ENCODE results near the gene PDE8A. TPM values are rescaled to one million over a fixed set of nuclear protein-coding genes. Genes with fewer than 3 reads are reported as not detected.

The PDE8A gene
- total RNA-seq, 1 donor from 2014 or later: 28.8 TPM

DNA sequence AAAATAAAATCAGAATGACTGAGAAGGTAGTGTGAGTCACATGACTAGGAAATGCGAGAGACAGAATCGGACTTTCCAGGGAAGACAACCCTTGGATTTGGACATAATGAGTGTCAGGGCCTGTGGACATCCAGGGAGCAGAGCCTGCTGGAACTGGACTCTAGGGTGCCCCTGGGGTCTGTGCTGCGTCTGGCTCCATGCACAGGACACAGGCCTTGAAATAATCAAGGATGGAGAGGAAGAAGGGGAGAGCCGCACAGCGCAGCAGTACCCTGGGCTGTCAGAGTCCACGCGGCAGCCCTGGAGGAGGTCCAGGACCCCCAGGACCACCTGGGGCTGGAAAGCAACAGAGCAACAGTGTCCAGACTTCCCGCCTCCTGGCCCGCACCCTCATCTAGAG is 173.7 kb downstream of the PDE8A start:
- Mint-ChIP-seq H3K36me3 (ENCODE audit: insufficient read depth) (no peaks in the 10 kb centered on the region), H3K4me3 (ENCODE audit: low read depth) (no peak overlapping the region), H3K9me3 (ENCODE audit: low read depth) (peaks cover 6% of the 10 kb centered on the region), H3K27me3 (peaks cover 8% of the 10 kb centered on the region), H3K4me1 (ENCODE audit: low read depth) (no peaks in the 10 kb centered on the region), H3K27ac (no peak overlapping the region)
- DNase-seq (ENCODE audit: low spot score, unreplicated experiment): no peak
- TF ChIP-seq, protein P1, sequence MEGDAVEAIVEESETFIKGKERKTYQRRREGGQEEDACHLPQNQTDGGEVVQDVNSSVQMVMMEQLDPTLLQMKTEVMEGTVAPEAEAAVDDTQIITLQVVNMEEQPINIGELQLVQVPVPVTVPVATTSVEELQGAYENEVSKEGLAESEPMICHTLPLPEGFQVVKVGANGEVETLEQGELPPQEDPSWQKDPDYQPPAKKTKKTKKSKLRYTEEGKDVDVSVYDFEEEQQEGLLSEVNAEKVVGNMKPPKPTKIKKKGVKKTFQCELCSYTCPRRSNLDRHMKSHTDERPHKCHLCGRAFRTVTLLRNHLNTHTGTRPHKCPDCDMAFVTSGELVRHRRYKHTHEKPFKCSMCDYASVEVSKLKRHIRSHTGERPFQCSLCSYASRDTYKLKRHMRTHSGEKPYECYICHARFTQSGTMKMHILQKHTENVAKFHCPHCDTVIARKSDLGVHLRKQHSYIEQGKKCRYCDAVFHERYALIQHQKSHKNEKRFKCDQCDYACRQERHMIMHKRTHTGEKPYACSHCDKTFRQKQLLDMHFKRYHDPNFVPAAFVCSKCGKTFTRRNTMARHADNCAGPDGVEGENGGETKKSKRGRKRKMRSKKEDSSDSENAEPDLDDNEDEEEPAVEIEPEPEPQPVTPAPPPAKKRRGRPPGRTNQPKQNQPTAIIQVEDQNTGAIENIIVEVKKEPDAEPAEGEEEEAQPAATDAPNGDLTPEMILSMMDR (IDR thresholded peaks at IDR 0.05; ENCODE audit: unreplicated experiment): no peak

DNA sequence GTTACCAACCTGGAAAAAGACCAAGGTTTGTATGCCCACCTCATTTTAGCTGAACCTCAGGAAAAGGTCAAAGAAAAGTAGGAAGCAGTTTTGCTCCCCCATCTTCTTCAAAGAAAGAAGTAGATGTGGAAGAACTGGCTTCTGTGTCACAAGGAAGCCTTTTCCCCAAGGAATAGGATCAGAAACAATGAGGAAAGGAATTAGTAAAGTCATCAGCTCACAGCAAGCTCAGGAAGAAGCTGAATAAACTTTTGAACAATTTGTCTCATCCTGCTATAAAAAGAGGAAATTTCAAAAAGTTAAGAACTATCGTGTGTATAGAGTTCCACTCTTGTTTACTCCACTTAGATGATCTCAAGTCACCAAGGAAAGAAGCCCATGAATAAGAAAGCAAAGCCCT is 174.2 kb downstream of the PDE8A start:
- TF ChIP-seq, protein P1 (IDR thresholded peaks at IDR 0.05; ENCODE audit: unreplicated experiment): no peak
- H3K36me3 Mint-ChIP-seq (ENCODE audit: insufficient read depth): no peaks in the 10 kb centered on the region

DNA sequence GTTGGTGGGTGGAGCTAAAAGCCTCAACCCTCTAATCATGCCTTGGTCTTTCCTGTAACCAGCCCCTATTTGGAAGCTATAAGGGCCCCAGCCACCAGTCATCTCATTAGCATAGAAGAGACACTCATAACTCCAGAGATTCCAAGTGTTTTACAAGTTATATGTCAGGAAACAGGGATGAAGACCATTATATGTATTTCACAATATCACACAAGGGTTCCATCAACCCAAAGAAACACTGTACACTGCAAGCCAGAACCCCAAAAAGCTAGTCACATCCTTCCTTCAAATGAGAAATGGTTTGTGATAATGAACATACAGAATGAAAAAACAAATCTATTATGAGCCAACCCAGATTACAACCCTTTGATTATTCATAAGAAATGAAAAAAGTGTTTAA is 175.7 kb downstream of the PDE8A start:
- TF ChIP-seq, protein P1 (IDR thresholded peaks at IDR 0.05; ENCODE audit: unreplicated experiment): no peak
- Mint-ChIP-seq H3K4me3 (ENCODE audit: low read depth) (no peak overlapping the region), H3K27me3 (peaks cover 8% of the 10 kb centered on the region), H3K27ac (no peak overlapping the region), H3K4me1 (ENCODE audit: low read depth) (no peaks in the 10 kb centered on the region), H3K36me3 (ENCODE audit: insufficient read depth) (no peaks in the 10 kb centered on the region), H3K9me3 (ENCODE audit: low read depth) (peaks cover 11% of the 10 kb centered on the region)
- DNase-seq (ENCODE audit: low spot score, unreplicated experiment): no peak

More for the DNA sequence above, 174.2 kb downstream of the PDE8A start:
- no peak for DNase-seq (ENCODE audit: low spot score, unreplicated experiment)
- no peaks in the 10 kb centered on the region for H3K4me1 Mint-ChIP-seq (ENCODE audit: low read depth)
- no peak overlapping the region for H3K4me3 Mint-ChIP-seq (ENCODE audit: low read depth)
- H3K27me3 Mint-ChIP-seq: peaks cover 8% of the 10 kb centered on the region
- H3K27ac Mint-ChIP-seq: no peak overlapping the region
- H3K9me3 Mint-ChIP-seq (ENCODE audit: low read depth): peaks cover 6% of the 10 kb centered on the region

DNA sequence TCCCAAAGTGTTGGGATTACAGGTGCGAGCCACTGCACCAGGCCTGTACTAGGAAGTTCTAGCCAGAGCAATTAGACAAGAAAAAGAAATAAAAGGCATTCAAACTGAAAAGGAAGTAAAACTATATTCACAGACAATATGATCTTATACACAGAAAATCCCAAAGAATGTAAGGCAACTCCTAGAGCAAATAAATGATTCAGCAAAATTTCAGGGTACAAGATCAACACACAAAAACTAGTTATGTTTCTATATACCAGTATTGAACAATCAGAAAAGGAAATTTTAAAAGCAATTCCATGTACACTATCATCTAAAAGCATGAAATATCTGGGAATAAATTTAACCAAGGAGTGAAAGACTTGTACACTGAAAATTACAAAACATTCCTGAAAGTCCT is 180.6 kb downstream of the PDE8A start:
- Mint-ChIP-seq H3K9me3 (ENCODE audit: low read depth) (peaks cover 13% of the 10 kb centered on the region), H3K36me3 (ENCODE audit: insufficient read depth) (peaks cover 1% of the 10 kb centered on the region), H3K4me1 (ENCODE audit: low read depth) (peaks cover 2% of the 10 kb centered on the region), H3K27ac (no peak overlapping the region), H3K27me3 (no peaks in the 10 kb centered on the region), H3K4me3 (ENCODE audit: low read depth) (no peak overlapping the region)
- TF ChIP-seq, protein P1 (IDR thresholded peaks at IDR 0.05; ENCODE audit: unreplicated experiment): no peak
- no peak for DNase-seq (ENCODE audit: low spot score, unreplicated experiment)

DNA sequence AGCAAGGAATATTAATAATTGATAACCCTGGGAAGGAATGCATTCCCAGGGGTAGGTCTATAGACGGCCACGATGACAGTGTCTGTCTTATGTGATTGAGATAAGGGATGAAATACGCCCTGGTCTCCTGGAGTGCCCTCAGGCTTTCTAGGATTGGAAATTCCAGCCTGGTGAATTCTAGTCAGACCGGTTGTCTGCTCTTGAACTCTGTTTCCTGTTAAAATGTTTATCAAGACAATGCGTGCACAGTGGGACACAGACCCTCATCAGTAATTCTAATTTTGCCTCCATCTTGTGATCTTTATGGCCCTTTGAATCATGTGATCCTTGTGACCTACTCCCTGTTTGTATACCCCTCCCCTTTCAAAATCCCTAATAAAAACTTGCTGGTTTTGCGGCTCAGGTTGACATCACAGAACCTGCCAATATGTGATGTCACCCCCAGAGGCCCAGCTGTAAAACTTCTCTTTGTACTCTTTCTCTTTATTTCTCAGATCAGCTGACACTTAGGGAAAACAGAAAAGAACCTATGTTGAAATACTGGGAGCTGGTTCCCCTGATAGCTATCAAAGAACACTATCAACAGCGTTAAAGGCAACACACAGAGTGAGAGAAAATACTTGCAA is 183.3 kb downstream of the PDE8A start:
- H3K27ac Mint-ChIP-seq: peak overlapping the region; percentile 75
- no peak for DNase-seq (ENCODE audit: low spot score, unreplicated experiment)
- peaks cover 2% of the 10 kb centered on the region for H3K4me1 Mint-ChIP-seq (ENCODE audit: low read depth)
- TF ChIP-seq, protein P1 (IDR thresholded peaks at IDR 0.05; ENCODE audit: unreplicated experiment): no peak
- peaks cover 5% of the 10 kb centered on the region for H3K27me3 Mint-ChIP-seq
- H3K9me3 Mint-ChIP-seq (ENCODE audit: low read depth): peaks cover 13% of the 10 kb centered on the region
- H3K36me3 Mint-ChIP-seq (ENCODE audit: insufficient read depth): peaks cover 1% of the 10 kb centered on the region
- no peak overlapping the region for H3K4me3 Mint-ChIP-seq (ENCODE audit: low read depth)

Measured in progenitor cell of endocrine pancreas (in vitro differentiated cells).